Testis (tissue), 3 donors: ENCODE results near the gene NARF. TPM values are rescaled to one million over a fixed set of nuclear protein-coding genes. Genes with fewer than 3 reads are reported as not detected.
A peak's percentile ranks its signal among the peaks of the same experiment; 100 is the strongest.

Source experiments
- DNase-seq: peaks from one replicate; pipeline ENCODE4 v3.0.0-alpha.2; 2019
- H3K27ac ChIP-seq, 2 donors: fragments of 200-600 bp; sonication (generic); one replicate each; pipeline ENCODE4 v1.5.1; 2019
- H3K27me3 ChIP-seq: fragments of 200-600 bp; sonication (generic); one replicate; pipeline ENCODE4 v1.5.1; 2019
- H3K36me3 ChIP-seq: fragments of 200-600 bp; sonication (generic); one replicate; pipeline ENCODE4 v1.5.1; 2017; ENCODE audit warnings: low read depth; ENCODE audit errors: missing control alignments
- H3K4me1 ChIP-seq: fragments of 200-600 bp; sonication (generic); one replicate; pipeline ENCODE4 v1.5.1; 2019
- H3K4me3 ChIP-seq, 2 donors: fragments of 200-600 bp; sonication (generic); one replicate each; pipeline ENCODE4 v1.5.1; 2017 to 2019
- H3K9me3 ChIP-seq: fragments of 200-600 bp; sonication (generic); one replicate; pipeline ENCODE4 v1.5.1; 2017
- CTCF ChIP-seq, 3 experiments: fragments of 450-650 bp in 2 of 3; fragments of 200-600 bp in 1 of 3; sonication (generic) in 1 of 3; IDR thresholded peaks; one replicate each; pipeline ENCODE4 v1.5.1; 2016 to 2019; ENCODE audit warnings: antibody characterized with exemption in 3 of 3, mild to moderate bottlenecking in 2 of 3, moderate library complexity in 1 of 3
- POLR2A ChIP-seq: fragments of 450-650 bp; IDR thresholded peaks from one replicate; pipeline ENCODE4 v1.6.1; 2017; ENCODE audit warnings: antibody characterized with exemption, mild to moderate bottlenecking, moderate library complexity
- WGBS, 2 donors: methylation state at CpG; one replicate each; pipeline ENCODE4 v1.1.5; 2018; 5-methylcytosine and 5-hydroxymethylcytosine counted together
- intact Hi-C: fragments of 100-400 bp; cut with DNase I; formaldehyde crosslinking; loops from one replicate; pipeline ENCODE4 v1.15.1; 2023; ENCODE audit warnings: low total_unique reads
- polyA plus RNA-seq: library from polyadenylated mRNA; stranded (reverse); fragments of 350-450 nt; fragmentation: Illumina TruSeq; extraction: RNeasy Lipid Tissue Mini Kit (QIAGEN cat#74804); gene quantifications from one replicate; pipeline ENCODE4 v1.2.3, GENCODE V29; 2014; ENCODE audit warnings: low read depth, low replicate concordance; ENCODE audit not compliant: insufficient read depth
- total RNA-seq, 2 donors: library from RNA; depleted of rRNA; stranded (reverse); fragments of >200 nt; gene quantifications; one replicate each; pipeline ENCODE4 v1.2.3, GENCODE V29; 2016

Gene NARF
- total and polyA plus RNA-seq, 3 donors from 2014 or later = 115 to 161 (median 130) TPM

GRCh38 chr17:82442643-82443464 lies 15.7 kb upstream of the NARF start:
- H3K4me1 ChIP-seq = peaks cover 42% of the 10 kb centered on the region
- intact Hi-C loops = no loop called here
- 64 to 71% methylated on average over 19 to 28 of the region's 28 CpGs for WGBS, 2 donors
- H3K36me3 ChIP-seq = no peaks in the 10 kb centered on the region
- no peak for DNase-seq
- no peak overlapping the region for H3K4me3 ChIP-seq
- no peaks in the 10 kb centered on the region for H3K9me3 ChIP-seq
- H3K27me3 ChIP-seq = no peaks in the 10 kb centered on the region
- TF ChIP-seq POLR2A = no peak
- TF ChIP-seq CTCF (IDR thresholded peaks at IDR 0.05) = no peak
- H3K27ac ChIP-seq = peak overlapping the region in 1 of 2 donors; percentile 66

- Histone ChIP-seq H3K36me3 (no peaks in the 10 kb centered on the region), H3K9me3 (no peaks in the 10 kb centered on the region), H3K27me3 (no peaks in the 10 kb centered on the region), H3K4me3 (no peak overlapping the region), H3K27ac (peak overlapping the region; percentile 62 to 66), H3K4me1 (peaks cover 42% of the 10 kb centered on the region)
- TF ChIP-seq POLR2A (no peak), CTCF (IDR thresholded peaks at IDR 0.05) (no peak)
- peak; percentile 92 for DNase-seq
- intact Hi-C loops = no loop called here
- WGBS, 2 donors = 54 to 71% methylated on average over 4 to 39 of the region's 40 CpGs
Observed at GRCh38 chr17:82443465-82444283, 14.9 kb upstream of the NARF start.

GRCh38 chr17:82444284-82444893 lies 14.2 kb upstream of the NARF start:
- H3K36me3 ChIP-seq = no peaks in the 10 kb centered on the region
- TF ChIP-seq CTCF (IDR thresholded peaks at IDR 0.05) = no peak
- no peak for TF ChIP-seq POLR2A
- H3K4me3 ChIP-seq = no peak overlapping the region
- WGBS, 2 donors = 88 to 90% methylated on average over 25 to 35 of the region's 35 CpGs
- H3K9me3 ChIP-seq = no peaks in the 10 kb centered on the region
- no peak for DNase-seq
- peaks cover 49% of the 10 kb centered on the region for H3K4me1 ChIP-seq
- peak overlapping the region in 1 of 2 donors; percentile 62 for H3K27ac ChIP-seq
- H3K27me3 ChIP-seq = no peaks in the 10 kb centered on the region
- intact Hi-C loops = no loop called here

- 54 to 56% methylated on average over 6 to 19 of the region's 19 CpGs for WGBS, 2 donors
- TF ChIP-seq CTCF (IDR thresholded peaks at IDR 0.05) = no peak
- TF ChIP-seq POLR2A = no peak
- Histone ChIP-seq H3K36me3 (no peaks in the 10 kb centered on the region), H3K4me1 (peaks cover 55% of the 10 kb centered on the region), H3K9me3 (no peaks in the 10 kb centered on the region), H3K4me3 (no peak overlapping the region), H3K27ac (peak overlapping the region; percentile 24 to 61), H3K27me3 (no peaks in the 10 kb centered on the region)
- intact Hi-C loops = no loop called here
- DNase-seq = no peak
Observed at GRCh38 chr17:82444941-82445521, 13.5 kb upstream of the NARF start.
